OCI-LY7 (cell line): ENCODE data around the gene GSN. TPM values are rescaled to one million over a fixed set of nuclear protein-coding genes. Genes with fewer than 3 reads are reported as not detected.

ENCODE experiments used
- BruUV-seq: library from RNA; stranded (reverse); fragments of 400-500 nt; replicated peaks from 2 replicates; lab custom pipeline; 2021; lab: Mats Ljungman, UMichigan
- CTCF ChIA-PET: fragments of 300-600 bp; sonication (Branson Sonifier 250); formaldehyde crosslinking; loops from one replicate; lab custom pipeline; 2022; ENCODE audit warnings: antibody characterized with exemption; ENCODE audit not compliant: unreplicated experiment; lab: Charles Lee
- POLR2A ChIA-PET: fragments of 300-600 bp; sonication (Branson Sonifier 250); formaldehyde crosslinking; loops from one replicate; lab custom pipeline; 2022; ENCODE audit warnings: antibody characterized with exemption; lab: Charles Lee
- DNase-seq: peaks from one replicate; pipeline ENCODE4 v3.0.0-alpha.2; 2015; ENCODE audit warnings: low spot score
- H2AFZ ChIP-seq: fragments of 200-600 bp; sonication (generic), shearing (Covaris generic); 2 replicates; pipeline ENCODE4 v1.6.1; 2014; ENCODE audit warnings: mild to moderate bottlenecking, antibody characterized with exemption, low read length, moderate library complexity
- H3K27ac ChIP-seq: fragments of 200-600 bp; sonication (generic); 2 replicates; pipeline ENCODE4 v1.5.1; 2014; ENCODE audit warnings: mixed run types, low read depth, mild to moderate bottlenecking, moderate library complexity, low read length, inconsistent platforms; ENCODE audit not compliant: poor library complexity, severe bottlenecking
- H3K36me3 ChIP-seq: fragments of 200-600 bp; sonication (generic); 2 replicates; pipeline ENCODE4 v1.6.1; 2014; ENCODE audit warnings: mild to moderate bottlenecking, antibody characterized with exemption, low read length, moderate library complexity, mixed read lengths; ENCODE audit not compliant: insufficient read depth
- H3K4me1 ChIP-seq: fragments of 200-600 bp; sonication (generic); 2 replicates; pipeline ENCODE4 v1.5.1; 2014; ENCODE audit warnings: mild to moderate bottlenecking, low read length; ENCODE audit not compliant: insufficient read depth, poor library complexity, severe bottlenecking
- H3K4me2 ChIP-seq: fragments of 200-600 bp; sonication (generic); 2 replicates; pipeline ENCODE4 v1.6.1; 2014; ENCODE audit warnings: mild to moderate bottlenecking, low read length
- H3K4me3 ChIP-seq: fragments of 200-600 bp; sonication (generic); 2 replicates; pipeline ENCODE4 v1.5.1; 2014; ENCODE audit warnings: mild to moderate bottlenecking, low read depth, low read length; ENCODE audit not compliant: poor library complexity, severe bottlenecking
- H3K79me2 ChIP-seq: fragments of 200-600 bp; sonication (generic); 2 replicates; pipeline ENCODE4 v1.6.1; 2016; ENCODE audit warnings: low read depth, mild to moderate bottlenecking, low read length, moderate library complexity, mixed read lengths; ENCODE audit not compliant: insufficient read depth
- H3K9me2 ChIP-seq: fragments of 200-600 bp; sonication (generic); 2 replicates; pipeline ENCODE4 v1.6.1; 2016; ENCODE audit warnings: mild to moderate bottlenecking, low read length, mixed read lengths; ENCODE audit not compliant: insufficient read depth
- H3K9me3 ChIP-seq: fragments of 200-600 bp; sonication (generic); 2 replicates; pipeline ENCODE4 v1.6.1; 2014; ENCODE audit warnings: mild to moderate bottlenecking, mixed run types, low read length, mixed read lengths
- H4K20me1 ChIP-seq: fragments of 200-600 bp; sonication (generic); 2 replicates; pipeline ENCODE4 v1.6.1; 2014; ENCODE audit warnings: mild to moderate bottlenecking, antibody characterized with exemption, low read length, moderate library complexity, mixed read lengths; ENCODE audit not compliant: insufficient read depth
- EZH2phosphoT487 ChIP-seq: fragments of 200-600 bp; sonication (generic); IDR thresholded peaks from 2 replicates; pipeline ENCODE4 v1.6.1; 2018; ENCODE audit warnings: low read depth, borderline replicate concordance, mild to moderate bottlenecking, mixed run types, antibody characterized with exemption, low read length, moderate library complexity, mixed read lengths
- intact Hi-C: fragments of 100-400 bp; cut with micrococcal nuclease; formaldehyde crosslinking; loops from one replicate; pipeline ENCODE4 v1.10.0; 2022; ENCODE audit not compliant: unreplicated experiment
- total RNA-seq, 2 experiments: library from RNA; depleted of rRNA in 1 of 2; stranded (reverse); fragments of >200 nt in 1 of 2; shearing (Covaris generic) in 1 of 2; gene quantifications; 2 replicates each; pipeline ENCODE4 v1.2.3, GENCODE V29; 2014 to 2022
- TF ChIP-seq, protein P1 (sequence below): fragments of 200-600 bp; sonication (generic); conservative IDR thresholded peaks from 2 replicates; pipeline ENCODE4 v1.5.1; 2014; ENCODE audit warnings: mild to moderate bottlenecking, antibody characterized with exemption, low read length, moderate library complexity, mixed read lengths

GSN gene
- total RNA-seq, 2 experiments from 2014 or later, result 13.4 to 16.3 TPM

DNA sequence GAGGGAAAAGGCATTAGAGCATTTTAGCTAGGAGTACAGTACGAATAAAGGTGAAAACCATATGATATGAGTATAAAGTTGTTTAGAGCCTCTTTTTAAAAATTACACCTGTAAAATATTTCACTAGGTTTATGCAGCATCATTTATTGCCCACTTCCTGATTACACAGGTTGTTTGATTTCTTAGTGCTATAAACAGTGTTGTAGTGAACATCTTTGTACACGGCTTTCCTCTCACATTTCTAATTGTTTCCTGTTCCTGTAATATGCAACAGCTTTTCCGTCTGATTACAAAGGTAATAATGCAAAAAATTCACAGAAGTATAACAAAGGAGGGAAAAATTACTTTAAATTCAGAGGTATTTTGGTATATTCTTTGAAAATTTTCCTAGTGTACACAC is 89.0 kb downstream of the GSN start:
- no peak overlapping the region for H2AFZ ChIP-seq
- intact Hi-C loops, result no loop called here
- no peaks in the 10 kb centered on the region for H3K9me3 ChIP-seq
- H3K27ac ChIP-seq, result no peak overlapping the region
- BruUV-seq, result no TSS peak
- H4K20me1 ChIP-seq, result no peaks in the 10 kb centered on the region
- no peaks in the 10 kb centered on the region for H3K36me3 ChIP-seq
- H3K79me2 ChIP-seq, result no peaks in the 10 kb centered on the region
- DNase-seq, result no peak
- H3K4me1 ChIP-seq, result no peaks in the 10 kb centered on the region
- TF ChIP-seq EZH2phosphoT487, result no peak
- TF ChIP-seq, protein P1, sequence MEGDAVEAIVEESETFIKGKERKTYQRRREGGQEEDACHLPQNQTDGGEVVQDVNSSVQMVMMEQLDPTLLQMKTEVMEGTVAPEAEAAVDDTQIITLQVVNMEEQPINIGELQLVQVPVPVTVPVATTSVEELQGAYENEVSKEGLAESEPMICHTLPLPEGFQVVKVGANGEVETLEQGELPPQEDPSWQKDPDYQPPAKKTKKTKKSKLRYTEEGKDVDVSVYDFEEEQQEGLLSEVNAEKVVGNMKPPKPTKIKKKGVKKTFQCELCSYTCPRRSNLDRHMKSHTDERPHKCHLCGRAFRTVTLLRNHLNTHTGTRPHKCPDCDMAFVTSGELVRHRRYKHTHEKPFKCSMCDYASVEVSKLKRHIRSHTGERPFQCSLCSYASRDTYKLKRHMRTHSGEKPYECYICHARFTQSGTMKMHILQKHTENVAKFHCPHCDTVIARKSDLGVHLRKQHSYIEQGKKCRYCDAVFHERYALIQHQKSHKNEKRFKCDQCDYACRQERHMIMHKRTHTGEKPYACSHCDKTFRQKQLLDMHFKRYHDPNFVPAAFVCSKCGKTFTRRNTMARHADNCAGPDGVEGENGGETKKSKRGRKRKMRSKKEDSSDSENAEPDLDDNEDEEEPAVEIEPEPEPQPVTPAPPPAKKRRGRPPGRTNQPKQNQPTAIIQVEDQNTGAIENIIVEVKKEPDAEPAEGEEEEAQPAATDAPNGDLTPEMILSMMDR, result no peak
- CTCF ChIA-PET, result no interaction called here
- H3K4me2 ChIP-seq, result no peak overlapping the region
- no peaks in the 10 kb centered on the region for H3K9me2 ChIP-seq
- POLR2A ChIA-PET, result no interaction called here
- H3K4me3 ChIP-seq, result no peak overlapping the region

DNA sequence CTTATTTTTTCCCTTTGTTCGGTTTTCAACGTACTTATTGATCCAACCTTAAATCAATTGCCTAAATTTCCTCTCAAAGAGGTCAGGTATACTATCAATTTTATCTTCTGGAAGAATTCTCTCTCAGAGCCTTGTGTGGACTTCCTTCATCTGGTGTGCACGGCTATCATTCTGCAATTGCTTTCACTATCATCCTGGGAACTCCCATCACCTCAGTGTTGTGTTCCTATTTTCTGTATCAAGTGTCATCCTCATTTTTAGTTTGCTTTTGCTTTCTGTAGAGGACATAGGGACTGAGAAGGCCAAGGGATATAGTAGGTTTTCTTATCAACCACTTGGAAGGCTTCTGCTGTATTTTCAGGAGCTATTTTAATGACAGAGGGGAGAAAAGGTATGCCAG is 90.8 kb downstream of the GSN start:
- no peaks in the 10 kb centered on the region for H3K4me1 ChIP-seq
- H3K9me3 ChIP-seq, result no peaks in the 10 kb centered on the region
- H3K4me2 ChIP-seq, result no peak overlapping the region
- no TSS peak for BruUV-seq
- no peaks in the 10 kb centered on the region for H3K9me2 ChIP-seq
- H3K27ac ChIP-seq, result no peak overlapping the region
- no peak overlapping the region for H2AFZ ChIP-seq
- intact Hi-C loops, result no loop called here
- no peaks in the 10 kb centered on the region for H3K79me2 ChIP-seq
- no peak overlapping the region for H3K4me3 ChIP-seq
- no peaks in the 10 kb centered on the region for H4K20me1 ChIP-seq
- DNase-seq, result no peak
- ChIA-PET CTCF (no interaction called here), POLR2A (no interaction called here)
- no peak for TF ChIP-seq EZH2phosphoT487
- TF ChIP-seq, protein P1, result no peak
- no peaks in the 10 kb centered on the region for H3K36me3 ChIP-seq

DNA sequence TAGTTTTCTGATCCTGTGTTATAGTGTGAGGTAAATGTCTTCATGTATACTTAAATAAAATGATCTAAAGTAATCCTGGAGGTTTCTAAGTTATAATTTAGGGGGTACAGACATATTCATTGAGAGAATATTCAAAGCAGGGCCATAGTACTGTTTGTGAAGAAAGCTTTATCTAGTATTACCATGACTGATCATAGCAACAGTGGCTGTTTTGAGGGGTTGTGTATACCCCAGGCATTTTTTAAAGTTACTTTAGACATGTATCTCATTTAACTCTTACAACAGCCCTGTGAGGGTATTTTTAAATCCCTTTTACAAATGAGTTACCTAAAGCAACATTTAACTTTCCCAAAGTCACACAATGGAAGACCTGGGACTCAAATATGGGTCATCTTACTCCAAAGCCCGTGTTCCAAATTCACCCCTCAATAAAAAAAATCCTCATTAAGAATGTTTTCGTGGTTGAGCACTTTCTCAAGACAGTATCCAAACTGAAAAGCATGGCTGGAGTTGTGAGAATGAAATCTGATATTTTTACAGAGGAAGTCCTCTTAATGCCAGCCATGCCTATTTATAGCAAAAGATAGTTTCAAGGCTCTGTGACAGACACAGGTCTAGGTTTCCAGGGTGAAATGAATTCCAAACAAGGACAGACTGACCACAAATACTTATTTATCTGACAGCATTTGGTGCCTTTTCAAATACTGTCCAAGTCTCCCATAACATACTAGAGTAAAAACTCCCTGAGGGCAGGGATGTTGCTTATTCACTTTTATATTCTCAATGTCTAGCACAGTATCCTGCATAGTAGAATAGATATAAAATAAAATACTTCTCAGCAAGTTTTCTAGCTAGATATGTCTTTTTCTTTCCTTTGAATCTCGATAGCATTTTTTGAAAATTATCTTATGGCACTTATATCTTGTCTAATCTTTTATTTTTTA is 91.7 kb downstream of the GSN start:
- no peaks in the 10 kb centered on the region for H3K9me3 ChIP-seq
- H3K36me3 ChIP-seq, result no peaks in the 10 kb centered on the region
- no peaks in the 10 kb centered on the region for H3K4me1 ChIP-seq
- CTCF ChIA-PET, result no interaction called here
- H4K20me1 ChIP-seq, result no peaks in the 10 kb centered on the region
- H3K4me3 ChIP-seq, result no peak overlapping the region
- H3K4me2 ChIP-seq, result no peak overlapping the region
- no peaks in the 10 kb centered on the region for H3K9me2 ChIP-seq
- POLR2A ChIA-PET, result no interaction called here
- DNase-seq, result no peak
- no peak for TF ChIP-seq EZH2phosphoT487
- TF ChIP-seq, protein P1, result no peak
- intact Hi-C loops, result no loop called here
- no peak overlapping the region for H3K27ac ChIP-seq
- no TSS peak for BruUV-seq
- no peaks in the 10 kb centered on the region for H3K79me2 ChIP-seq
- H2AFZ ChIP-seq, result no peak overlapping the region
